Heart left ventricle (tissue), 16 donors: ENCODE data around the gene EREG. TPM values are rescaled to one million over a fixed set of nuclear protein-coding genes. Genes with fewer than 3 reads are reported as not detected.
A peak's percentile ranks its signal among the peaks of the same experiment; 100 is the strongest.

Source experiments
- ATAC-seq, 4 donors: fragments of 200-7000 bp; cut with Tn5 transposase; one replicate each; pipeline ENCODE4 v1.9.1; 2020 to 2022; ENCODE audit warnings: moderate library complexity in 4 of 4, mild to moderate bottlenecking in 3 of 4, moderate number of reproducible peaks in 1 of 4
- DNase-seq, 5 donors: peaks; one replicate each; pipeline ENCODE4 v3.0.0-alpha.2; 2020
- H3K27ac ChIP-seq, 12 donors: fragments of 200-600 bp; sonication (generic) in 4 of 12; one replicate each; pipeline versions ENCODE4 v1.5.0 to v1.8.0; 2016 to 2022; ENCODE audit warnings: mild to moderate bottlenecking in 2 of 12
- H3K27me3 ChIP-seq, 9 donors: fragments of 200-600 bp; sonication (generic) in 2 of 9; one replicate each; pipeline versions ENCODE4 v1.5.1 to v1.8.0; 2016 to 2022; ENCODE audit warnings: mild to moderate bottlenecking in 3 of 9
- H3K36me3 ChIP-seq, 9 donors: fragments of 200-600 bp; sonication (generic) in 2 of 9; one replicate each; pipeline versions ENCODE4 v1.5.0 to v1.8.0; 2018 to 2022; ENCODE audit warnings: mild to moderate bottlenecking in 2 of 9
- H3K4me1 ChIP-seq, 12 donors: fragments of 200-600 bp; sonication (generic) in 4 of 12; one replicate each; pipeline versions ENCODE4 v1.5.0 to v1.8.0; 2016 to 2022; ENCODE audit warnings: mild to moderate bottlenecking in 3 of 12
- H3K4me3 ChIP-seq, 12 donors: fragments of 200-600 bp; sonication (generic) in 4 of 12; one replicate each; pipeline versions ENCODE4 v1.5.0 to v1.8.0; 2017 to 2022; ENCODE audit warnings: mild to moderate bottlenecking in 9 of 12, moderate library complexity in 4 of 12
- H3K9me3 ChIP-seq, 12 donors: fragments of 200-600 bp; sonication (generic) in 4 of 12; one replicate each; pipeline versions ENCODE4 v1.5.0 to v1.8.0; 2016 to 2022; ENCODE audit warnings: mild to moderate bottlenecking in 1 of 12
- CTCF ChIP-seq, 12 donors: fragments of 200-600 bp; sonication (generic) in 4 of 12; IDR thresholded peaks; one replicate each; pipeline versions ENCODE4 v1.5.0 to v1.8.0; 2018 to 2022; ENCODE audit warnings: antibody characterized with exemption in 12 of 12, mild to moderate bottlenecking in 5 of 12
- POLR2A ChIP-seq, 2 donors: fragments of 450-650 bp; IDR thresholded peaks; one replicate each; pipeline ENCODE4 v1.6.1; 2017; ENCODE audit warnings: antibody characterized with exemption in 2 of 2, mild to moderate bottlenecking in 2 of 2, moderate library complexity in 2 of 2
- WGBS, 4 donors: extraction: QIAGEN DNeasy Blood & Tissue Kit in 2 of 4; methylation state at CpG; one replicate each; pipeline versions ENCODE4 v1.1.5 to v1.1.7; 2013 to 2018; 5-methylcytosine and 5-hydroxymethylcytosine counted together
- intact Hi-C, 10 donors: fragments of 100-400 bp; cut with DNase I; formaldehyde crosslinking; loops; one replicate each; pipeline versions ENCODE4 v1.11.1 to v1.14.2; 2022
- polyA plus RNA-seq, 2 donors: library from polyadenylated mRNA; stranded (reverse); fragments of 200-250 nt; gene quantifications; one replicate each; pipeline ENCODE4 v1.2.3, GENCODE V29; 2013
- total RNA-seq, 9 donors: library from RNA; depleted of rRNA in 2 of 9; stranded (reverse); fragments of >200 nt in 2 of 9; fragmentation: NEBNext Ultra II Directional in 3 of 9; extraction: Animal tissue kit (Norgen Biotek cat#: 25700) in 3 of 9; gene quantifications; one replicate each; pipeline versions ENCODE4 v1.1.0 to v1.2.4, GENCODE V29; 2016 to 2023
- donor health status: ischemic (EF 13 %, LVEDD 7.1; RV severe dilation, severe dysfunction).
- donor health status: healthy with polysubstance abuse.
- donor health status: DM: no; HTN: yes; CAD: no.
- donor health status: DM: no; HTN: no; CAD: no.
- donor health status: ischemic (EF 25% LVEDD 6.9; RV normal size, moderate dysfunction).
- donor health status: ischemic (EF 25% LVEDD 5.7; RV mildly dilated, moderate dysfunction).
- donor health status: healthy.
- donor health status: DM: yes; HTN: yes; CAD: no.
- donor health status: ischemic (EF 35%, LVEDD 5.7; RV mildly dilated, moderate dysfunction).
- donor health status: nonischemic (EF 11% LVEDD 7.7; RV severe dilation, severe dysfunction).
- donor health status: DM: yes; HTN: yes; CAD: no.
- donor health status: PGD.
- donor health status: ischemic (EF 29% LVEDD 5.4; RV normal size, mild dysfunction).
- donor health status: nonischemic (EF 23%, LVEDD 6.1; RV moderate dilation, normal function).

EREG gene
- total and polyA plus RNA-seq, 11 donors, result 0.09 to 8.6 (median 0.83) TPM; not detected in 3

DNA sequence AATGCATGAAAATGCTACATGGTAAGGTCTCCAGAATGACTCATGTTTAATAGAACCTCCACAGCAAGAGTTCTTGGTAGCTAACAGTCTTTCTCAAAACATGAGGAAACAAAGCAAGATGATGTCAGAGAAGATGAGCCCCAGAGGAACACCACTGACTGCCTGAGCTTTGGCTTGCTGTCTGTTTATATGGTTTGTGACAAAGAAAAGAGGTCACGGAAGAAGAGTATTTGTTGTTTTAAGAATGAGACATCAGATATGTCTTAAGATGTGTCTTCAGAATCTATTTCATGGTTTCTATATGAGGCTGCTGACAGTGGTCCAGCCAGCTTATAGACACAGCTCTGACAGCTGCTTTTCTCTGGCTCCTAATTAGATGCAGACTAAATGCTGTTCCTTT, 61.2 kb downstream of the EREG start:
- DNase-seq (no peak), ATAC-seq (peak in 1 of 4 donors; percentile 43)
- Histone ChIP-seq H3K9me3 (no peaks in the 10 kb centered on the region), H3K4me1 (peaks cover 0 to 24% (median 9%) of the 10 kb centered on the region in 12 donors), H3K27me3 (no peaks in the 10 kb centered on the region), H3K36me3 (no peaks in the 10 kb centered on the region), H3K27ac (no peak overlapping the region), H3K4me3 (no peak overlapping the region)
- intact Hi-C loops, result no loop called here
- WGBS, 4 donors, result 57 to 83% (median 70%) methylated on average over 1 of the region's 1 CpG
- TF ChIP-seq CTCF (IDR thresholded peaks at IDR 0.05), result no peak
- no peak for TF ChIP-seq POLR2A (IDR thresholded peaks at IDR 0.05)

DNA sequence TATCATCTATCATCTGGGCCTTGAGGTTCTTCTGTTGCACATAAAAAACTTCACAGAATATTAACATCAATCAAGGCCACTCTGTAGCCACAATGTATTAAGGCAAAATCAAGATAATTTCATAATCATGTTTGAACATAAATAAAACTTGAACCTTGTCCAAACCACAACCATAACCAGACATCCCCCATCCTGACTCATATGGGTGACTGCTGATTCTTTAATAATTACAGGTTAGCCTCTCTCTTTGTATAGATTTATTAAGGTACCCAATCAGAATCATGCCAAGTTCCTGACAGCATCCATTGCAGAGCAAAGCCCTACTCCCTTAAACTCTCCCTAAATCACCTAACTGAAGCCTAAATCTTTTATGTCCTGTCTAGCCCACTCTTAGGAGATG, 63.3 kb downstream of the EREG start:
- Histone ChIP-seq H3K4me3 (no peak overlapping the region), H3K27me3 (no peaks in the 10 kb centered on the region), H3K4me1 (peaks cover 0 to 17% (median 4%) of the 10 kb centered on the region in 12 donors), H3K9me3 (no peaks in the 10 kb centered on the region), H3K27ac (no peak overlapping the region), H3K36me3 (no peaks in the 10 kb centered on the region)
- intact Hi-C loops, result no loop called here
- TF ChIP-seq CTCF (IDR thresholded peaks at IDR 0.05), result no peak
- ATAC-seq, result no peak
- DNase-seq, result no peak

- Histone ChIP-seq H3K4me3 (no peak overlapping the region), H3K27ac (peak overlapping the region in 2 of 12 donors; percentile 6 to 19), H3K4me1 (peaks cover 0 to 17% (median 0%) of the 10 kb centered on the region in 12 donors), H3K27me3 (no peaks in the 10 kb centered on the region), H3K36me3 (no peaks in the 10 kb centered on the region), H3K9me3 (no peaks in the 10 kb centered on the region)
- TF ChIP-seq CTCF (IDR thresholded peaks at IDR 0.05) (no peak), POLR2A (IDR thresholded peaks at IDR 0.05) (no peak)
- 65 to 77% (median 71%) methylated on average over 11 of the region's 11 CpGs for WGBS, 4 donors
- intact Hi-C loops, result no loop called here
- ATAC-seq (peak; percentile 86 to 89 (median 88)), DNase-seq (no peak)
Observed at GRCh38 chr4:74431113-74431826, 66.3 kb downstream of the EREG start.

- Histone ChIP-seq H3K4me1 (peaks cover 0 to 17% (median 0%) of the 10 kb centered on the region in 12 donors), H3K36me3 (no peaks in the 10 kb centered on the region), H3K9me3 (no peaks in the 10 kb centered on the region), H3K27ac (no peak overlapping the region), H3K4me3 (no peak overlapping the region), H3K27me3 (no peaks in the 10 kb centered on the region)
- WGBS, 4 donors, result 63 to 80% (median 71%) methylated on average over 2 of the region's 2 CpGs
- intact Hi-C loops, result no loop called here
- ATAC-seq (no peak), DNase-seq (no peak)
- TF ChIP-seq POLR2A (IDR thresholded peaks at IDR 0.05) (no peak), CTCF (IDR thresholded peaks at IDR 0.05) (no peak)
Observed at GRCh38 chr4:74433043-74433442, 68.1 kb downstream of the EREG start.
